Gastrocnemius medialis (tissue), 4 donors: ENCODE data around the gene C2orf15. TPM values are rescaled to one million over a fixed set of nuclear protein-coding genes. Genes with fewer than 3 reads are reported as not detected.

ENCODE experiments used
- ATAC-seq, 2 donors: fragments of 150-250 bp; one replicate each; pipeline ENCODE4 v1.9.1; 2016
- DNase-seq, 2 donors: peaks; one replicate each; pipeline ENCODE4 v3.0.0-alpha.2; 2019
- H3K27ac ChIP-seq, 4 donors: fragments of 200-600 bp; sonication (generic); 1 replicate in 1 of 4; 2 replicates in 3 of 4; pipeline ENCODE4 v1.5.1; 2016 to 2018; ENCODE audit warnings: mild to moderate bottlenecking in 2 of 4, moderate library complexity in 1 of 4
- H3K27me3 ChIP-seq, 3 donors: fragments of 200-600 bp; sonication (generic) in 2 of 3; 1 replicate in 1 of 3; 2 replicates in 2 of 3; pipeline versions ENCODE4 v1.5.1 to v1.6.0; 2016 to 2019; ENCODE audit warnings: mild to moderate bottlenecking in 1 of 3, moderate library complexity in 1 of 3
- H3K36me3 ChIP-seq, 2 donors: fragments of 200-600 bp; sonication (generic) in 1 of 2; one replicate each; pipeline ENCODE4 v1.5.1; 2017 to 2018
- H3K4me1 ChIP-seq, 2 donors: fragments of 200-600 bp; sonication (generic) in 1 of 2; one replicate each; pipeline ENCODE4 v1.5.1; 2016 to 2017; ENCODE audit warnings: mild to moderate bottlenecking in 2 of 2
- H3K4me3 ChIP-seq, 4 donors: fragments of 200-600 bp; sonication (generic) in 3 of 4; 1 replicate in 1 of 4; 2 replicates in 3 of 4; pipeline ENCODE4 v1.5.1; 2016 to 2019; ENCODE audit warnings: mild to moderate bottlenecking in 2 of 4
- H3K9me3 ChIP-seq, 3 donors: fragments of 200-600 bp; sonication (generic) in 2 of 3; 1 replicate in 1 of 3; 2 replicates in 2 of 3; pipeline ENCODE4 v1.5.1; 2016 to 2019
- POLR2A ChIP-seq, 2 donors: fragments of 450-650 bp; IDR thresholded peaks; one replicate each; pipeline ENCODE4 v1.6.1; 2017; ENCODE audit warnings: antibody characterized with exemption in 2 of 2, mild to moderate bottlenecking in 2 of 2, moderate library complexity in 2 of 2
- in situ Hi-C, 4 donors: fragments of 200-750 bp; cut with MboI; loops; one replicate each; pipeline versions ENCODE4 v1.15.0 to v1.8.0; 2017; ENCODE audit warnings: low sequenced_read_pairs in 4 of 4
- intact Hi-C: fragments of 100-400 bp; cut with DNase I; formaldehyde crosslinking; loops from one replicate; pipeline ENCODE4 v1.15.1; 2023; ENCODE audit warnings: low total_unique reads
- total RNA-seq, 4 donors: library from RNA; depleted of rRNA; stranded (reverse); fragments of >200 nt; gene quantifications; one replicate each; pipeline versions ENCODE4 v1.1.0 to v1.2.3, GENCODE V29; 2016
- TF ChIP-seq, protein P1 (sequence below), 5 experiments: fragments of 450-650 bp in 3 of 5; fragments of 200-600 bp in 2 of 5; sonication (generic) in 2 of 5; IDR thresholded peaks in 4 of 5; conservative IDR thresholded peaks in 1 of 5; 1 replicate in 4 of 5; 2 replicates in 1 of 5; pipeline ENCODE4 v1.5.1; 2016 to 2019; ENCODE audit warnings: antibody characterized with exemption in 5 of 5, mild to moderate bottlenecking in 3 of 5, moderate library complexity in 3 of 5

C2orf15 gene
- total RNA-seq, 4 donors from 2014 or later: not detected

DNA sequence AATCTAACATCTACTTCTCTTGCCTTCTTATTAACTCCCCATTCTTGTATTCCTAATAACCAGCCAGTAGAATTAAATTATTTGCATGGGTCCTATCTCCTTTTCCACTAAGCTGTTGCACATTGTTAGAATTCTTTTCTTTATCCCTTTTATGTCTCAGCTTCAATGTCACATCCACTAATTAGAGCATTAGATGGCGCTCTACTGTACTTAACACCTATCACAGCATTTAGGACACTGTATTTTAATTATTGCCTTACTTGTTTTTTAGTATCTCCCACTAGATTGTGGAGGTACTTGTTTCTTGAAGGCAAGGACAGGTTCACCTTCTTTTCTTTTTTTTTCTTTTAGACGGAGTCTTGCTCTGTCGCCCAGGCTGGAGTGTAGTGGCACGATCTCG is 17.1 kb downstream of the C2orf15 start:
- Histone ChIP-seq H3K4me3 (no peak overlapping the region), H3K27me3 (no peaks in the 10 kb centered on the region), H3K27ac (no peak overlapping the region), H3K9me3 (no peaks in the 10 kb centered on the region), H3K36me3 (peaks cover 0 to 14% of the 10 kb centered on the region in 2 donors), H3K4me1 (peaks cover 15 to 16% of the 10 kb centered on the region in 2 donors)
- in situ Hi-C loops (no loop called here), intact Hi-C loops (loop anchor here (10.0 kb wide), 2 partner anchors 424 to 554 kb away; partner anchors contain the start of genes COA5, MGAT4A and UNC50)
- DNase-seq (no peak), ATAC-seq (no peak)
- TF ChIP-seq, protein P1, sequence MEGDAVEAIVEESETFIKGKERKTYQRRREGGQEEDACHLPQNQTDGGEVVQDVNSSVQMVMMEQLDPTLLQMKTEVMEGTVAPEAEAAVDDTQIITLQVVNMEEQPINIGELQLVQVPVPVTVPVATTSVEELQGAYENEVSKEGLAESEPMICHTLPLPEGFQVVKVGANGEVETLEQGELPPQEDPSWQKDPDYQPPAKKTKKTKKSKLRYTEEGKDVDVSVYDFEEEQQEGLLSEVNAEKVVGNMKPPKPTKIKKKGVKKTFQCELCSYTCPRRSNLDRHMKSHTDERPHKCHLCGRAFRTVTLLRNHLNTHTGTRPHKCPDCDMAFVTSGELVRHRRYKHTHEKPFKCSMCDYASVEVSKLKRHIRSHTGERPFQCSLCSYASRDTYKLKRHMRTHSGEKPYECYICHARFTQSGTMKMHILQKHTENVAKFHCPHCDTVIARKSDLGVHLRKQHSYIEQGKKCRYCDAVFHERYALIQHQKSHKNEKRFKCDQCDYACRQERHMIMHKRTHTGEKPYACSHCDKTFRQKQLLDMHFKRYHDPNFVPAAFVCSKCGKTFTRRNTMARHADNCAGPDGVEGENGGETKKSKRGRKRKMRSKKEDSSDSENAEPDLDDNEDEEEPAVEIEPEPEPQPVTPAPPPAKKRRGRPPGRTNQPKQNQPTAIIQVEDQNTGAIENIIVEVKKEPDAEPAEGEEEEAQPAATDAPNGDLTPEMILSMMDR (IDR thresholded peaks at IDR 0.05 in 4 of 5, conservative IDR thresholded peaks at IDR 0.05 in 1 of 5): no peak
- no peak for TF ChIP-seq POLR2A (IDR thresholded peaks at IDR 0.05)

DNA sequence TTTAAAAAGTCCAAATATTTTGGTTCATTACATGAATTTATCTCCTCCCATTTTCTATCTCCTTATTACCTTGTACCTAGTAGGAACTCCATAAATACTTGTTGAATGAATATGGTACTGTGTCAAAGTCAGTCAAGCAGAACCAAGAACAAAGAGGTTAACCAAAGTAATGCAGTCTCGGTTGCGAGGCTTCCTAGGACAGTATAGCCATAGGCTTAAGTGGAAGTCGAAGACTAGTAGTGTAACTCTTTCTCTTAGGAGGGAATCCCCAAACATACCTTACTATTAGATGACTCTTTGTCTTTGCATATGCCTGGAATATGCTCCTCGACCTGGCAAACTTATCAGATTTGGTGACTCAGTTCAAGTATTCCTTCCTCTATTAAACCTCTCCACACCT is 18.1 kb downstream of the C2orf15 start:
- TF ChIP-seq POLR2A (IDR thresholded peaks at IDR 0.05): no peak
- TF ChIP-seq, protein P1 (IDR thresholded peaks at IDR 0.05 in 4 of 5, conservative IDR thresholded peaks at IDR 0.05 in 1 of 5): no peak
- no peak overlapping the region for H3K27ac ChIP-seq
- peaks cover 0 to 14% of the 10 kb centered on the region in 2 donors for H3K36me3 ChIP-seq
- DNase-seq (no peak), ATAC-seq (no peak)
- in situ Hi-C loops (no loop called here), intact Hi-C loops (loop anchor here (10.0 kb wide), 2 partner anchors 425 to 555 kb away; partner anchors contain the start of genes COA5, MGAT4A and UNC50)
- H3K4me3 ChIP-seq: no peak overlapping the region
- no peaks in the 10 kb centered on the region for H3K27me3 ChIP-seq
- peaks cover 8 to 9% of the 10 kb centered on the region in 2 donors for H3K4me1 ChIP-seq
- no peaks in the 10 kb centered on the region for H3K9me3 ChIP-seq

DNA sequence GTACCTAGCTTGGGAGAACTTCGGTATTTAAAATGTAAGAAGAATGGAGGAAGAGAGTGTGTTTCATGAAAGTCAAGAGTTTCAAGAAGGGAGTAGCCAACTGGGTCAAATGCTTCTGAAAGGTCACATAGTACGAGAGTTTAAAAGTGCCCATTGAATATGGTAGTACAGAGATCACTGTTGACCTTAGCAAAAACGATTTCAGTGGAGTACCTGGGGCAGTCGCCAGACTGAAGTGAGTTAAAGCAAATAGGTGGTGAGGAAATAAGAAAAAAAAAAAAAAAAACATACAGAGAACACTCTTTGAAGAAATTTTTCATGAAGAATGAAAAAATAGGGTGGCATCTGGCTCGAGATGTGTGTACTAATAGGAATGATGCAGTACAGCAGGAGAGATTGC is 24.7 kb downstream of the C2orf15 start:
- no peaks in the 10 kb centered on the region for H3K9me3 ChIP-seq
- intact Hi-C loops (no loop called here), in situ Hi-C loops (no loop called here)
- DNase-seq (no peak), ATAC-seq (no peak)
- no peak for TF ChIP-seq POLR2A (IDR thresholded peaks at IDR 0.05)
- TF ChIP-seq, protein P1 (IDR thresholded peaks at IDR 0.05 in 4 of 5, conservative IDR thresholded peaks at IDR 0.05 in 1 of 5): no peak
- H3K27me3 ChIP-seq: no peaks in the 10 kb centered on the region
- H3K4me3 ChIP-seq: no peak overlapping the region
- H3K4me1 ChIP-seq: no peaks in the 10 kb centered on the region
- peaks cover 0 to 54% of the 10 kb centered on the region in 2 donors for H3K36me3 ChIP-seq
- no peak overlapping the region for H3K27ac ChIP-seq

DNA sequence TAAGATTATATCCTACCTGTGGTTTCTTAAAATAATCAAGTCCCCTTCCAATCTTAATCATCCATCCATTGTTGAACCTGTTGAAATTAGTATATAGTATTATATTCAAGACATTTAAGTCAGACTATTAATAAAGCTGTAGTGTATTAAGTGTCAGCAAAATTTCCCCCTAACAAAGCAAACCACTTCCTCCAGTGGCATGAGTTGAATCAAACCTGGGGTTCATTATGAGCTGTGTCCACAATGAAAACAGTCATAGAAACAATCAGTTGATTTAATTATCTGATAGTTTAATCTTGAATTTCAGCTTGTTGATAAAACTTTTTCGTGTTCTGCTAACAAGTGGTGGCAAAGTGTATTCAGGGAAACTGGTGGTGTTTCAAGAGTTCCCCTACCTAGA is 28.0 kb downstream of the C2orf15 start:
- Histone ChIP-seq H3K4me3 (no peak overlapping the region), H3K36me3 (peaks cover 0 to 62% of the 10 kb centered on the region in 2 donors), H3K9me3 (no peaks in the 10 kb centered on the region), H3K27me3 (no peaks in the 10 kb centered on the region), H3K27ac (no peak overlapping the region), H3K4me1 (no peaks in the 10 kb centered on the region)
- DNase-seq (no peak), ATAC-seq (no peak)
- in situ Hi-C loops: no loop called here
- TF ChIP-seq POLR2A (IDR thresholded peaks at IDR 0.05): no peak
- TF ChIP-seq, protein P1 (IDR thresholded peaks at IDR 0.05 in 4 of 5, conservative IDR thresholded peaks at IDR 0.05 in 1 of 5): no peak
- intact Hi-C loops: no loop called here
